PC-3 (cell line): ENCODE results near the gene PRSS12.

Experiments
- CTCF ChIP-seq: fragments of 300-600 bp; sonication (generic); conservative IDR thresholded peaks from 2 replicates; pipeline ENCODE4 v1.5.1; 2017; ENCODE audit warnings: antibody characterized with exemption, low read depth, mild to moderate bottlenecking, low read length
- EZH2 ChIP-seq: fragments of 300-600 bp; sonication (generic); IDR thresholded peaks from one replicate; pipeline ENCODE4 v1.6.1; 2017; ENCODE audit warnings: antibody characterized with exemption, mild to moderate bottlenecking, low read length; ENCODE audit not compliant: unreplicated experiment
- EZH2phosphoT487 ChIP-seq: fragments of 300-600 bp; sonication (generic); IDR thresholded peaks from 2 replicates; pipeline ENCODE4 v1.6.1; 2018; ENCODE audit warnings: mild to moderate bottlenecking, antibody characterized with exemption, low read length, borderline replicate concordance

- TF ChIP-seq CTCF: no peak
- TF ChIP-seq EZH2: no peak
- no peak for TF ChIP-seq EZH2phosphoT487
Observed at GRCh38 chr4:118361192-118361591, 8.4 kb upstream of the PRSS12 start.
